AG10803 (cell line): ENCODE data around the gene INTS11.

Experiments
- DNase-seq: peaks from one replicate; pipeline ENCODE4 v3.0.0; 2010; ENCODE audit warnings: low read depth
- H3K4me3 ChIP-seq: 2 replicates; pipeline ENCODE4 v1.5.1; 2011; ENCODE audit warnings: mild to moderate bottlenecking, low read length, control low read depth
- TF ChIP-seq, protein P1 (sequence below): conservative IDR thresholded peaks from 2 replicates; pipeline ENCODE4 v1.5.1; 2011; ENCODE audit warnings: mild to moderate bottlenecking, low read length, control low read depth, inconsistent platforms

Gene INTS11

GRCh38 chr1:1282998-1283397, 41.5 kb downstream of the INTS11 start:
- no peak for DNase-seq
- TF ChIP-seq, protein P1, sequence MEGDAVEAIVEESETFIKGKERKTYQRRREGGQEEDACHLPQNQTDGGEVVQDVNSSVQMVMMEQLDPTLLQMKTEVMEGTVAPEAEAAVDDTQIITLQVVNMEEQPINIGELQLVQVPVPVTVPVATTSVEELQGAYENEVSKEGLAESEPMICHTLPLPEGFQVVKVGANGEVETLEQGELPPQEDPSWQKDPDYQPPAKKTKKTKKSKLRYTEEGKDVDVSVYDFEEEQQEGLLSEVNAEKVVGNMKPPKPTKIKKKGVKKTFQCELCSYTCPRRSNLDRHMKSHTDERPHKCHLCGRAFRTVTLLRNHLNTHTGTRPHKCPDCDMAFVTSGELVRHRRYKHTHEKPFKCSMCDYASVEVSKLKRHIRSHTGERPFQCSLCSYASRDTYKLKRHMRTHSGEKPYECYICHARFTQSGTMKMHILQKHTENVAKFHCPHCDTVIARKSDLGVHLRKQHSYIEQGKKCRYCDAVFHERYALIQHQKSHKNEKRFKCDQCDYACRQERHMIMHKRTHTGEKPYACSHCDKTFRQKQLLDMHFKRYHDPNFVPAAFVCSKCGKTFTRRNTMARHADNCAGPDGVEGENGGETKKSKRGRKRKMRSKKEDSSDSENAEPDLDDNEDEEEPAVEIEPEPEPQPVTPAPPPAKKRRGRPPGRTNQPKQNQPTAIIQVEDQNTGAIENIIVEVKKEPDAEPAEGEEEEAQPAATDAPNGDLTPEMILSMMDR = no peak
- H3K4me3 ChIP-seq = no peak overlapping the region

DNA sequence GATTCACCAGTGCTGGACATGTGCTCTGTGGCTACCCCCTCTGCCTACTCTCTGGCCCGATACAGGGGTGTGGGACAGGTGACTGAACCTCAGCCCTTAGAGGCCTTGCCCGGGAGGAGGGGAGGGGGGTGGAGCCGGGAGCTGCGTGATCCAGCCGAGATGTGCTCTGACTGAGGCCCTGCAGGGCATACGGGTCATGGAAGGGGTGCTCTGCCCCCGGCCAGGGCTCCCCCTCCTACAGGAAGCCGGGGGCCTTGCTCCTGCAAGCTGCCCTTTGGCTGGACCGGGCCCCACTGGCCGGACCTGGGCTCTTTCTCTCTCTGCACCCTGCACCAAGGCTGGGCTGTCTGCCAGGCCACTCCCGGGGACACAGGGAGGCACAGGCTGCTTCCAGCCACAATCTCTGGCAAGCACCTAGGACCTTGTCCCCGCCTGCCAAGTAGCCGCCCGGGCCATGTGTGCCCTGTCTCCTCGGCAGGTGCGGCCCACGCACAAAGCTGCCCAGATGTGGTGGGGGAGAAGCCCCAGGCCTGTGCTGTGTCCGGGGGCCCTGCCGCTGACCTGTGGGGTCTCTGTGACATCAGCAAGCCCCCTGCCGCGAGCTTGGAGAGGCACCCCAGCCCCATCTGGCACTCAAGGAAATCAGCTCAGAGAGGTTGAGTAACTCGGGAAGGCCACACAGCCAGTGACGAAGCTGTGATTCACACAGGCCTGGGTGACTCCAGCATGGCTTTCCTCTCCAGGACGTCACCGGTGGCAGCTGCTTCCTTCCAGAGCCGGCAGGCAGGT, 42.7 kb downstream of the INTS11 start:
- peak; percentile 48 for DNase-seq
- no peak overlapping the region for H3K4me3 ChIP-seq
- TF ChIP-seq, protein P1 = no peak

GRCh38 chr1:1280782-1281481, 43.5 kb downstream of the INTS11 start:
- H3K4me3 ChIP-seq = no peak overlapping the region
- TF ChIP-seq, protein P1 = no peak
- DNase-seq = no peak

DNA sequence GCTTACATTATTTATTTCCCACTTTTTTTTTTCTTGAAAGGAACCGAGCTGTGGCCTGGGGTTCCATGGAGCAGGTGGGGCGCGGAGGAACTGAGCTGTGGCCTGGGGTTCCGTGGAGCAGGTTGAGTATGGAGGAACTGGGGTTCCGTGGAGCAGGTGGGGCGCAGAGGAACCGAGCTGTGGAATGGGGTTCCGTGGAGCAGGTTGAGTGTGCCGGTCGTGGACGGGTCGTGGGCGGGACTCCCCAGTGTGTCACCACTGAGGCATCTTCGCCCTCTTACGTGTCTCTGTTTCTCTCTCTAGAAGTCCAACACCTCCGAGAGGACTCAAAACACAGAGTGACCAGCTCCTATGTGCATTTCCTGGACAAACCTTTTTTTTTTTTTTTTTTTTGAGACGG, 45.4 kb downstream of the INTS11 start:
- DNase-seq = no peak
- TF ChIP-seq, protein P1 = no peak
- no peak overlapping the region for H3K4me3 ChIP-seq

- TF ChIP-seq, protein P1 = no peak
Measured at GRCh38 chr1:1278620-1279019, 45.8 kb downstream of the INTS11 start.

GRCh38 chr1:1275836-1276235, 48.6 kb downstream of the INTS11 start:
- no peak for DNase-seq
- H3K4me3 ChIP-seq = no peak overlapping the region
- TF ChIP-seq, protein P1 = no peak

More at GRCh38 chr1:1278620-1279019, 45.8 kb downstream of the INTS11 start:
- H3K4me3 ChIP-seq = no peak overlapping the region
- no peak for DNase-seq
